GM23248 (cell line): ENCODE results near the gene RXFP4.

Experiments
- EZH2 ChIP-seq: fragments of 200-600 bp; sonication (generic); IDR thresholded peaks from 2 replicates; pipeline ENCODE4 v1.6.1; 2018; ENCODE audit warnings: antibody characterized with exemption, mild to moderate bottlenecking; ENCODE audit not compliant: insufficient read depth, poor library complexity, severe bottlenecking
- EZH2phosphoT487 ChIP-seq: fragments of 200-600 bp; sonication (generic); IDR thresholded peaks from 2 replicates; pipeline ENCODE4 v1.6.1; 2018; ENCODE audit warnings: antibody characterized with exemption, moderate library complexity, mild to moderate bottlenecking, low read depth; ENCODE audit not compliant: insufficient read depth

DNA sequence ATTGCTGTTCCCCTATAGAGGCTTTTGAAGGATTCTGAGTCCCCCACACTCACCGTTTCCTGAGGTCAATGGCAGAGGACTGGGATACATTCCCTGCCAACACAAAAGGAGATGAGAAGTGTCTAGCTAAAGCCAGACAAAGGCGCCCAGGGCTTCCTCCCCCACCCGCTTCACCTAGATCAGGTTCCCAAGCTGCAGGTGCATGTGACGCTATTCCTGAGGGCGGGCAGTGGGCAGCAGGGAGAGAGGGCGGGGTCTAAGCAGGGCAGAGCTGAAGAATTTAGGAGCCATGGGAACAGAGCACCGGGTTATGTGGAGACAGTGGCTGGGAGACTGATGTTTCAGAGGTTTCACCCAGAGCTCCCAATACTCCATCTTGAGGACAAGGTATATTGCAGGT lies 42.9 kb downstream of the RXFP4 start:
- TF ChIP-seq EZH2 (no peak), EZH2phosphoT487 (no peak)
